Spinal cord (tissue), 10 donors: ENCODE data around the gene OSBPL8. TPM values are rescaled to one million over a fixed set of nuclear protein-coding genes. Genes with fewer than 3 reads are reported as not detected.

ENCODE experiments used
- DNase-seq, 6 donors: peaks; one replicate each; pipeline versions ENCODE4 v3.0.0 to v3.0.0-alpha.2; 2013 to 2015; ENCODE audit warnings: low spot score in 6 of 6, low read depth in 4 of 6
- H3K27ac ChIP-seq: one replicate; pipeline ENCODE4 v1.5.1; 2013; ENCODE audit warnings: low read depth, low read length, control low read depth
- H3K27me3 ChIP-seq: one replicate; pipeline ENCODE4 v1.6.1; 2013; ENCODE audit warnings: low read length; ENCODE audit not compliant: control insufficient read depth, insufficient read depth
- H3K36me3 ChIP-seq: one replicate; pipeline ENCODE4 v1.6.1; 2013; ENCODE audit warnings: low read length; ENCODE audit not compliant: control insufficient read depth, insufficient read depth
- H3K4me1 ChIP-seq: one replicate; pipeline ENCODE4 v1.6.1; 2013; ENCODE audit warnings: low read length; ENCODE audit not compliant: control insufficient read depth, insufficient read depth
- H3K4me3 ChIP-seq: one replicate; pipeline ENCODE4 v1.5.1; 2013; ENCODE audit warnings: low read depth, low read length, control low read depth
- H3K9me3 ChIP-seq: one replicate; pipeline ENCODE4 v1.6.1; 2013; ENCODE audit warnings: low read length; ENCODE audit not compliant: control insufficient read depth, insufficient read depth
- WGBS: methylation state at CpG from one replicate; pipeline ENCODE4 v1.1.5; 2013; ENCODE audit warnings: missing lambda C conversion rate; ENCODE audit not compliant: insufficient coverage; 5-methylcytosine and 5-hydroxymethylcytosine counted together
- long read RNA-seq, 4 donors: transcript quantifications; one replicate each; lab custom pipeline, GENCODE V29; 2026
- polyA plus RNA-seq, 2 donors: library from polyadenylated mRNA; unstranded; fragments of 120-200 nt; gene quantifications; one replicate each; pipeline ENCODE4 v1.2.1, GENCODE V29; 2013; ENCODE audit not compliant: insufficient read length in 2 of 2
- total RNA-seq, 2 donors: library from RNA; depleted of rRNA in 1 of 2; stranded (reverse); fragments of 120-200 nt in 1 of 2; fragments of >200 nt in 1 of 2; gene quantifications; one replicate each; pipeline versions ENCODE4 v1.2.3 to v1.2.4, GENCODE V29; 2013 to 2014
- donor health status: healthy.

OSBPL8 gene
- total RNA-seq, result 100 to 1,000 TPM in 1 of 2 donors, 10 to 100 TPM in 1; 54.2 to 149 TPM
- polyA plus RNA-seq, result 10 to 100 TPM; 34.1 to 59.6 TPM
- long read RNA-seq, donor 1, partial matches to known transcripts, result 0 of 1 reads
- long read RNA-seq, donor 1, other reads (novel, unspliced or antisense), result 0 of 1 reads
- long read RNA-seq, donor 2, partial matches to known transcripts, result 0 of 1 reads
- long read RNA-seq, donor 2, other reads (novel, unspliced or antisense), result 0 of 1 reads
- long read RNA-seq, donor 3, result 0 reads
- long read RNA-seq, donor 4, result 0 reads

- Histone ChIP-seq H3K9me3 (no peaks in the 10 kb centered on the region), H3K4me1 (peaks cover 4% of the 10 kb centered on the region), H3K27me3 (no peaks in the 10 kb centered on the region), H3K4me3 (peak within 1 kb of the TSS; percentile 97), H3K36me3 (no peaks in the 10 kb centered on the region), H3K27ac (peak within 1 kb of the TSS; percentile 96)
- DNase-seq, result peak; percentile 84 to 98 (median 92)
- under 1% methylated on average over 76 of the region's 76 CpGs for WGBS
Observed at GRCh38 chr12:76559400-76560085, at the start of gene OSBPL8. TSS of gene OSBPL8 (minus strand) at chr12:76559771. CDS start at chr12:76487551, 72,220 bp downstream.

- Histone ChIP-seq H3K27me3 (no peaks in the 10 kb centered on the region), H3K36me3 (no peaks in the 10 kb centered on the region), H3K9me3 (no peaks in the 10 kb centered on the region), H3K27ac (no peak overlapping the region), H3K4me1 (no peaks in the 10 kb centered on the region), H3K4me3 (no peak overlapping the region)
- no peak for DNase-seq
- 60% methylated on average over 1 of the region's 11 CpGs for WGBS
Observed at GRCh38 chr12:76608070-76608469, 48.5 kb upstream of the OSBPL8 start.

GRCh38 chr12:76595056-76595455 is 35.5 kb upstream of the OSBPL8 start:
- DNase-seq, result no peak
- whole genome bisulfite sequencing, result no CpG with 5 or more reads among the region's 2 CpGs

GRCh38 chr12:76591476-76591875 is 31.9 kb upstream of the OSBPL8 start:
- no peak overlapping the region for H3K4me3 ChIP-seq
- H3K4me1 ChIP-seq, result no peaks in the 10 kb centered on the region
- H3K27me3 ChIP-seq, result no peaks in the 10 kb centered on the region
- H3K9me3 ChIP-seq, result no peaks in the 10 kb centered on the region
- H3K27ac ChIP-seq, result no peak overlapping the region
- DNase-seq, result peak in 1 of 6 donors; percentile 22
- H3K36me3 ChIP-seq, result no peaks in the 10 kb centered on the region

More at GRCh38 chr12:76595056-76595455, 35.5 kb upstream of the OSBPL8 start:
- no peak overlapping the region for H3K4me3 ChIP-seq
- no peaks in the 10 kb centered on the region for H3K9me3 ChIP-seq
- H3K27me3 ChIP-seq, result no peaks in the 10 kb centered on the region
- no peaks in the 10 kb centered on the region for H3K36me3 ChIP-seq
- H3K4me1 ChIP-seq, result no peaks in the 10 kb centered on the region
- no peak overlapping the region for H3K27ac ChIP-seq

GRCh38 chr12:76590131-76590530 is 30.6 kb upstream of the OSBPL8 start:
- WGBS, result no CpG with 5 or more reads among the region's 3 CpGs
- no peaks in the 10 kb centered on the region for H3K9me3 ChIP-seq
- no peak for DNase-seq
- H3K4me1 ChIP-seq, result no peaks in the 10 kb centered on the region
- H3K36me3 ChIP-seq, result no peaks in the 10 kb centered on the region
- H3K27ac ChIP-seq, result no peak overlapping the region
- no peaks in the 10 kb centered on the region for H3K27me3 ChIP-seq
- no peak overlapping the region for H3K4me3 ChIP-seq

GRCh38 chr12:76588881-76589565 is 29.5 kb upstream of the OSBPL8 start:
- Histone ChIP-seq H3K9me3 (no peaks in the 10 kb centered on the region), H3K36me3 (no peaks in the 10 kb centered on the region), H3K27me3 (no peaks in the 10 kb centered on the region), H3K27ac (no peak overlapping the region), H3K4me3 (no peak overlapping the region), H3K4me1 (no peaks in the 10 kb centered on the region)
- no peak for DNase-seq

GRCh38 chr12:76587428-76588178 is 28.0 kb upstream of the OSBPL8 start:
- no CpG with 5 or more reads among the region's 3 CpGs for WGBS
- Histone ChIP-seq H3K36me3 (no peaks in the 10 kb centered on the region), H3K4me3 (no peak overlapping the region), H3K27me3 (no peaks in the 10 kb centered on the region), H3K4me1 (no peaks in the 10 kb centered on the region), H3K9me3 (no peaks in the 10 kb centered on the region), H3K27ac (no peak overlapping the region)
- DNase-seq, result no peak

GRCh38 chr12:76586764-76587395 is 27.3 kb upstream of the OSBPL8 start:
- Histone ChIP-seq H3K9me3 (no peaks in the 10 kb centered on the region), H3K27ac (no peak overlapping the region), H3K27me3 (no peaks in the 10 kb centered on the region), H3K4me3 (no peak overlapping the region), H3K4me1 (no peaks in the 10 kb centered on the region), H3K36me3 (no peaks in the 10 kb centered on the region)
- no CpG with 5 or more reads among the region's 3 CpGs for WGBS
- peak; percentile 4 to 76 (median 18) for DNase-seq

GRCh38 chr12:76583301-76583700 is 23.7 kb upstream of the OSBPL8 start:
- no peaks in the 10 kb centered on the region for H3K36me3 ChIP-seq
- no peak overlapping the region for H3K27ac ChIP-seq
- H3K4me3 ChIP-seq, result no peak overlapping the region
- H3K4me1 ChIP-seq, result no peaks in the 10 kb centered on the region
- no CpG with 5 or more reads among the region's 3 CpGs for WGBS
- H3K27me3 ChIP-seq, result no peaks in the 10 kb centered on the region
- no peaks in the 10 kb centered on the region for H3K9me3 ChIP-seq
- no peak for DNase-seq
